Right ventricle myocardium inferior (tissue), 1 donor: Measurements from ENCODE around the gene LRP1-AS. TPM values are rescaled to one million over a fixed set of nuclear protein-coding genes. Genes with fewer than 3 reads are reported as not detected.

Experiments used
- ATAC-seq: fragments of 200-7000 bp; cut with Tn5 transposase; one replicate; pipeline ENCODE4 v1.9.1; 2020; ENCODE audit warnings: mild to moderate bottlenecking, moderate library complexity
- DNase-seq: peaks from one replicate; pipeline ENCODE4 v3.0.0; 2021; ENCODE audit errors: missing footprints
- intact Hi-C: fragments of 100-400 bp; cut with DNase I; formaldehyde crosslinking; loops from one replicate; pipeline ENCODE4 v1.11.0; 2022
- total RNA-seq: library from RNA; stranded (reverse); fragmentation: NEBNext Ultra II Directional; extraction: Animal tissue kit (Norgen Biotek cat#: 25700); gene quantifications from one replicate; pipeline ENCODE4 v1.2.1, GENCODE V29; 2021
- donor health status: DM: no; HTN: yes; CAD: no; lungs with severe emphysema.

The LRP1-AS gene
- total RNA-seq, 1 donor from 2014 or later = not detected

GRCh38 chr12:57165741-57166140, 18.3 kb upstream of the LRP1-AS start:
- intact Hi-C loops = no loop called here
- no peak for ATAC-seq
- no peak for DNase-seq

GRCh38 chr12:57164966-57165625, 17.7 kb upstream of the LRP1-AS start:
- no peak for ATAC-seq
- no peak for DNase-seq
- intact Hi-C loops = no loop called here

- intact Hi-C loops = no loop called here
- ATAC-seq (no peak), DNase-seq (no peak)
Measured at GRCh38 chr12:57164454-57164853, 17.0 kb upstream of the LRP1-AS start.

- intact Hi-C loops = no loop called here
Measured at GRCh38 chr12:57162553-57163125, 15.2 kb upstream of the LRP1-AS start.

GRCh38 chr12:57161491-57161890, 14.1 kb upstream of the LRP1-AS start:
- ATAC-seq = no peak
- intact Hi-C loops = no loop called here
- no peak for DNase-seq

More at GRCh38 chr12:57162553-57163125, 15.2 kb upstream of the LRP1-AS start:
- DNase-seq = no peak
- peak; percentile 18 for ATAC-seq

GRCh38 chr12:57160741-57161140, 13.3 kb upstream of the LRP1-AS start:
- intact Hi-C loops = no loop called here
- no peak for DNase-seq
- ATAC-seq = no peak

- intact Hi-C loops = no loop called here
- DNase-seq = no peak
- ATAC-seq = no peak
Measured at GRCh38 chr12:57160040-57160439, 12.6 kb upstream of the LRP1-AS start.

- no peak for DNase-seq
- intact Hi-C loops = no loop called here
Measured at GRCh38 chr12:57159311-57159710, 11.9 kb upstream of the LRP1-AS start.

GRCh38 chr12:57158665-57159064, 11.2 kb upstream of the LRP1-AS start:
- intact Hi-C loops = no loop called here
- no peak for DNase-seq
- peak; percentile 22 for ATAC-seq

More at GRCh38 chr12:57159311-57159710, 11.9 kb upstream of the LRP1-AS start:
- ATAC-seq = peak; percentile 4

GRCh38 chr12:57158186-57158585, 10.8 kb upstream of the LRP1-AS start:
- intact Hi-C loops = no loop called here
- no peak for DNase-seq
- ATAC-seq = no peak

GRCh38 chr12:57157588-57158173, 10.3 kb upstream of the LRP1-AS start:
- ATAC-seq = no peak
- no peak for DNase-seq
- intact Hi-C loops = no loop called here

- ATAC-seq (no peak), DNase-seq (no peak)
- intact Hi-C loops = no loop called here
Measured at GRCh38 chr12:57156701-57157403, 9.4 kb upstream of the LRP1-AS start.

- ATAC-seq (no peak), DNase-seq (no peak)
- intact Hi-C loops = no loop called here
Measured at GRCh38 chr12:57154804-57155434, 7.5 kb upstream of the LRP1-AS start.

GRCh38 chr12:57154076-57154475, 6.7 kb upstream of the LRP1-AS start:
- ATAC-seq = no peak
- intact Hi-C loops = no loop called here

GRCh38 chr12:57153415-57153997, 6.1 kb upstream of the LRP1-AS start:
- ATAC-seq (no peak), DNase-seq (no peak)
- intact Hi-C loops = no loop called here

More at GRCh38 chr12:57154076-57154475, 6.7 kb upstream of the LRP1-AS start:
- DNase-seq = no peak

GRCh38 chr12:57152639-57153038, 5.2 kb upstream of the LRP1-AS start:
- no peak for ATAC-seq

GRCh38 chr12:57151741-57152630, 4.6 kb upstream of the LRP1-AS start:
- ATAC-seq = peak; percentile 40

More at GRCh38 chr12:57152639-57153038, 5.2 kb upstream of the LRP1-AS start:
- intact Hi-C loops = no loop called here
- no peak for DNase-seq

More at GRCh38 chr12:57151741-57152630, 4.6 kb upstream of the LRP1-AS start:
- intact Hi-C loops = no loop called here
- DNase-seq = no peak
